ENCODE data around the gene UMOD.

DNA sequence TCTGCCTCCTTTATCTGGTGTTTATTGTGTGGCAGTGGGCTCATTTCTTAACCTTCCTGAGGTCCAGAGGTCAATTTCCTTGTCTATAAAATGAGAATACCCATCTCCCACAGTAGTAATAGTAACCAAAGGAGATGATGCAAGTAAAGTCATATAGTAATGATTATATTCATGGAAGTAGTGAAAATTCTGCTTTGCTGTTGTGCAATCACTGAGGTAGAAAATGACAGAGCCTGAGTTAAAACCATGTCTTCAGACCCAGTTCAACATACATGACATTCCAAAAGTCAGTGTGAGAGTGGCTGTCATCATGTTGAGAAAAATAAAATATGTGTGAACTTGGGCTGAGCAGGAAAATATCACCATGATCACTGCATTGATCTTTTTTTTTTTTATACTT, 864 bp upstream of the UMOD start:
- TF ChIP-seq, protein P1, sequence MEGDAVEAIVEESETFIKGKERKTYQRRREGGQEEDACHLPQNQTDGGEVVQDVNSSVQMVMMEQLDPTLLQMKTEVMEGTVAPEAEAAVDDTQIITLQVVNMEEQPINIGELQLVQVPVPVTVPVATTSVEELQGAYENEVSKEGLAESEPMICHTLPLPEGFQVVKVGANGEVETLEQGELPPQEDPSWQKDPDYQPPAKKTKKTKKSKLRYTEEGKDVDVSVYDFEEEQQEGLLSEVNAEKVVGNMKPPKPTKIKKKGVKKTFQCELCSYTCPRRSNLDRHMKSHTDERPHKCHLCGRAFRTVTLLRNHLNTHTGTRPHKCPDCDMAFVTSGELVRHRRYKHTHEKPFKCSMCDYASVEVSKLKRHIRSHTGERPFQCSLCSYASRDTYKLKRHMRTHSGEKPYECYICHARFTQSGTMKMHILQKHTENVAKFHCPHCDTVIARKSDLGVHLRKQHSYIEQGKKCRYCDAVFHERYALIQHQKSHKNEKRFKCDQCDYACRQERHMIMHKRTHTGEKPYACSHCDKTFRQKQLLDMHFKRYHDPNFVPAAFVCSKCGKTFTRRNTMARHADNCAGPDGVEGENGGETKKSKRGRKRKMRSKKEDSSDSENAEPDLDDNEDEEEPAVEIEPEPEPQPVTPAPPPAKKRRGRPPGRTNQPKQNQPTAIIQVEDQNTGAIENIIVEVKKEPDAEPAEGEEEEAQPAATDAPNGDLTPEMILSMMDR (IDR thresholded peaks at IDR 0.05; ENCODE audit: insufficient read depth, low read length, poor library complexity, severe bottlenecking), result no peak
- TF ChIP-seq EZH2phosphoT487 (conservative IDR thresholded peaks at IDR 0.05; ENCODE audit: low read length), result no peak

All from SU-DHL-6 (cell line).